GM13976 (cell line): ENCODE measurements around the gene MT1E.
"Not testable (repeated sequence)": the region's sequence is repeated elsewhere in the genome, so short reads cannot be mapped to it uniquely, and the experiment has no call there.

ENCODE experiments used
- DNase-seq: peaks from one replicate; pipeline ENCODE4 v3.0.0; 2012; ENCODE audit warnings: low spot score
- in situ Hi-C: fragments of 300-500 bp; cut with MboI; formaldehyde crosslinking; loops from one replicate; pipeline ENCODE4 v1.12.0; 2022; ENCODE audit warnings: low sequenced_read_pairs, mixed read lengths, inconsistent platforms; ENCODE audit not compliant: unreplicated experiment
- TF ChIP-seq, protein P1 (sequence below): IDR thresholded peaks from 2 replicates; pipeline ENCODE4 v1.5.1; 2012; ENCODE audit warnings: borderline replicate concordance, mild to moderate bottlenecking; ENCODE audit not compliant: insufficient read depth; ENCODE audit errors: extremely low read depth, missing control alignments, control extremely low read depth

MT1E gene

DNA sequence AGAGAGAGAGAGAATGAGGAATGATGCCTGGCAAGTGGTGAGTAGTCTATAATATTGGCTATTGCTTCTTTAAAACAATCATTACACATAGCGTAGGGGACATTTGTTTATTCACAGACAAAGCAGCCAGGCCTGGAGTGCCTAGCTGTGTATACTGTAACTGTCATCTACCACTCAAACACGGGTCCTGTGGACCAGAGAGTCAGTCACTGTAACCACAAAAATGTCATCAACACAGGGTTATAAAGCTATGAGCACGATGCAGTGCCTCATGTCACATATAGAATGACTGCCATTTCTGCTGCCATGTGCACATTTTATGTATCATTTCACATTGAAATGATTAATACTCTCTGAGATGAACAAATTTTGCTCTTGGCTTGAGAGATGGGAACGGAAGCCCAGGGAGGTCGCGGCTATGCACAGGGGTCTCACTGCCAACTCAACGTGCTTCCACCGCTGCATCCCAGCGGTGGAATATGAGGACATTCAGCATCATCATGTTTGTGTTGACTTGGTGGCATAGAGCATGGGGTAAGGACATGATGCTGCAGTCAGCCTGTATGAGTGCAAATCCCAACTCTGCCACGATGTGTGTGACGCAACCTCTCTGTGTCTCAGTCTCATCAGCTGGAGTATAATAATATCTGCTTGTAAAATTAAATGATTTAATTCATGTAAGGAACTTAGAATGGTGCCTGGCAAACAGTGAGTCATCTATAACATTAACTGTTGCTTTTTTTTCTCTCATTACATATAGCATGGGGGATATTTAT lies 47.4 kb downstream of the MT1E start:
- TF ChIP-seq, protein P1, sequence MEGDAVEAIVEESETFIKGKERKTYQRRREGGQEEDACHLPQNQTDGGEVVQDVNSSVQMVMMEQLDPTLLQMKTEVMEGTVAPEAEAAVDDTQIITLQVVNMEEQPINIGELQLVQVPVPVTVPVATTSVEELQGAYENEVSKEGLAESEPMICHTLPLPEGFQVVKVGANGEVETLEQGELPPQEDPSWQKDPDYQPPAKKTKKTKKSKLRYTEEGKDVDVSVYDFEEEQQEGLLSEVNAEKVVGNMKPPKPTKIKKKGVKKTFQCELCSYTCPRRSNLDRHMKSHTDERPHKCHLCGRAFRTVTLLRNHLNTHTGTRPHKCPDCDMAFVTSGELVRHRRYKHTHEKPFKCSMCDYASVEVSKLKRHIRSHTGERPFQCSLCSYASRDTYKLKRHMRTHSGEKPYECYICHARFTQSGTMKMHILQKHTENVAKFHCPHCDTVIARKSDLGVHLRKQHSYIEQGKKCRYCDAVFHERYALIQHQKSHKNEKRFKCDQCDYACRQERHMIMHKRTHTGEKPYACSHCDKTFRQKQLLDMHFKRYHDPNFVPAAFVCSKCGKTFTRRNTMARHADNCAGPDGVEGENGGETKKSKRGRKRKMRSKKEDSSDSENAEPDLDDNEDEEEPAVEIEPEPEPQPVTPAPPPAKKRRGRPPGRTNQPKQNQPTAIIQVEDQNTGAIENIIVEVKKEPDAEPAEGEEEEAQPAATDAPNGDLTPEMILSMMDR, result no peak
- in situ Hi-C loops, result no loop called here
- DNase-seq, result no peak

DNA sequence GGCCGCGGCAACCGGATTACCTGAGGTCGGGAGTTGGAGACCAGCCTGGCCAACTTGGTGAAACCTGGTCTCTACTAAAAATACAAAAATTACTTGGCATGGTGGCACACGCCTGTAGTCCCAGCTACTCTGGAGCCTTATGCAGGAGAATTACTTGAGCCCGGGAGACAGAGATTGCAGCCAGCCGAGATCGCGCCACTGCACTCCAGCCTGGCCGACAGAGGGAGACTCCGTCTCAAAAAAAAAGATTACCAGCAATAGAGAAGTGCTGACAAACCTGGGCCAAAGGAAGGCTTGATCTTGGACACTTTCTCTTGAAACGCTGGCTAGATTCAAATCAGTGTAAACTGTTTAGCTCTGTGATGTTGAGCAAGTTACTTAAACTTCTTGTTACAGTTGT lies 48.3 kb downstream of the MT1E start:
- DNase-seq, result no peak
- in situ Hi-C loops, result no loop called here
- TF ChIP-seq, protein P1, result peak; percentile 48

DNA sequence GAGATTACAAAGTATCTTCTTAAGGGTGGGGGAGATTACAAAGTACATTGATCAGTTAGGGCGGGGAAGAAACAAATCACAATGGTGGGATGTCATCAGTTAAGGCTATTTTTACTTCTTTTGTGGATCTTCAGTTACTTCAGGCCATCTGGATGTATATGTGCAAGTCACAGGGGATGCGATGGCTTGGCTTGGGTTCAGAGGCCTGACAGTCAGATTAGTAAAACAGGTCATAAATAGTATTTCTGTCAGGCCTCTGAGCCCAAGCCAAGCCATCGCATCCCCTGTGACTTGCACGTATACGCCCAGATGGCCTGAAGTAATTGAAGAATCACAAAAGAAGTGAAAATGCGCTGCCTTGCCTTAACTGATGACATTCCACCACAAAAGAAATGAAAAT lies 49.0 kb downstream of the MT1E start:
- DNase-seq, in situ Hi-C loops: not testable (repeated sequence)

DNA sequence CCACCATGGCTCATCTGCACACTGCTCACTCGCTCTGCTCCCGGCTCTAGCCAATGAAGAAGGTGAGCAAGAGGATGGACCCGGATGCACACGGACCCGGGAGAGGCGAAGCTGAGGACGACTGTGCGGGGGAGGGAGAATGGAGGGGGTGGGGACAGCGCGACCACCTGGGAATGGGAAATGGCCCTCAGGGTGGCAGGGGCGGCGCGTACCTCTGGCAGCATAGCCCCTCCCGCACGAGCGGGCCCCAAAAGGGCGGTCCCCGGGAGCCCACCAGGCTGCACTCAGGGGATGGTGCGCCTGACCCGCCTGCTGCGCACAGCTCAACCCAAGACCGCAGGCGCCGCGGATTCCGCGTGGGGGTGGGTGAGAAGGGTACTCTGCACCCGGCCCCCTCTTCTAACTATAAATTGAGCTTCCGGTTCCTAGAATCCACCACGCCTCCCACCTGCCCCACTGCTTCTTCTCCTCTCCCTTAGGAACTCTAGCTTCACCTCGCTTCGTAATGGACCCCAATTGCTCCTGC lies 50.2 kb downstream of the MT1E start:
- in situ Hi-C loops, result no loop called here
- TF ChIP-seq, protein P1, result no peak
- no peak for DNase-seq
